Activated CD4-positive, alpha-beta T cell treated with anti-CD3 and anti-CD28 coated beads, Interleukin-2, amount 50 U/mL, for 4 hours (primary cell): Measurements from ENCODE around the gene EXD3.
"Not testable (repeated sequence)": the region's sequence is repeated elsewhere in the genome, so short reads cannot be mapped to it uniquely, and the experiment has no call there.

Source experiments
- DNase-seq, 2 experiments: peaks; one replicate each; pipeline ENCODE4 v3.0.0-alpha.2; 2020

EXD3 gene

DNA sequence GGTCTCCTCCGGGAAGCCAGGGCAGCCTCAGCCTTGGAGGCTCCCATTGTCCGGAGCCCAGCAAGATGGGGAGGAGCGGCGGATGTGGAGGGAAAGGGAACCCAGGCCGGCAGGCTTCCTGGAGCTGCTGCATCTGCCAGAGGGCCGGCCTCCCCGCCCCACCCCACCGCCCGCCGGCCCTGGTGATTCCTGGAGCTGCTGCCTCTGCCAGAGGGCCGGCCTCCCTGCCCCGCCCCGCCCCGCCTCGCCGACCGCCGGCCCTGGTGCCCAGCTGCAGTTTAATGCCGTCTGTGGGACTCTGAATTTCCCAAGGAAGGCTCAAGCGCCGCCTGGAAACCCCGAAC is 31.6 kb downstream of the EXD3 start:
- DNase-seq, result no peak

DNA sequence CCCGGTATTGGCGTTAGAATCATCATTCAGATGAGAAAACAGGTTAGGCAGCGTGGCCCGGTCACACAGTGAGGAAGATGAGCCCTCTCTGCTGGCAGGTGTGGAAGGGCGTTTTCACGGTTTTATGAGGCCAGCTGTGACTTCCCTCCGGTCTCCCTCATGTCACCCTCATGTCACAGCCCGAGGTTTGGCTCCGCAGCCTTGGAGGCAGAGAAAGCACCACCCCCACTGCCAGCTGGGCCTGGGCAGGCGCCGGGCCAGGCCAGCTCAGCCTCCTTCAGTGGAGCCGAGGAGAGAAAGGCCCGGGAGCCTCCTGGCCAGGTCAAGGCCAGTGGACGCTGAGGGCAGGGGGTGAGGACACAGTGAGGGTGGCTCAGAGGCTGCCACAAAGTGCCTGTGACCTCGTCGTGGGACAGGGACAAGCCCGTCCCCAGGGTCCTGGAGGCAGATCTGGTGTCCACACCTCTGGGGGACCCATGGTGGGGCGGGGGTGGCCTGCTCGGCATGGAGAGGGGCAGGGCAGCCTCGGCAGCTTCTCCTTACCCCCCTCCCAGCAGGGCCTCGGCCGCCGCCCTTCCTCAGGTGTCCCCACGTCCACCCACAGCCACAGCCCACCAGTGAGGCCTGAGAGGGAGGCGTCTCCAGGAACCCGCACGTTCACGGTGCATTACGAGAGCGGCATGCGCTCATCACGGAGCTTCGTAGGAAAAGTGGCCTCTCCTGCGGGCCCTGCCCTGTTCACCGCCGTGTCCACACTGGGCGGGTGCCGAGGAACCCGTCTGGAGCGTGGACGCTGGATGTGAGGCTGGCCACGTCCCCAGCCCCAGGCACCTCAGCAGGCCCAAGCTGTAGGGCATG is 32.2 kb downstream of the EXD3 start:
- no peak for DNase-seq

DNA sequence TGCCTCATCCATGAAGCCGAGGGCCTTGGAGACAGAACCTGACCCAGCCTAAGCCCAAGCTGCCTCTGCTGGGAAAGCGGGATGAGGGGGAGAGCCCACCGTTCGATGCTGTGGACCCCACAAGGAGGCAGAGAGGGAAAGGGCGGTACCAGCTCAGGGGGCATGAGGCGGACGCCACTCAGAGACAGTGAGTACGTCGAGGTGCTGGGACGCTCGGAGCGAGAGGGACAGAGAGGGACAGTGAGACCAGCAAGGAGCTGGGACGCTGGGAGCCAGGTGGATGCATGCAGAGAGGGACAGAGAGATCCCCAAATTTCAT is 33.6 kb downstream of the EXD3 start:
- no peak for DNase-seq

DNA sequence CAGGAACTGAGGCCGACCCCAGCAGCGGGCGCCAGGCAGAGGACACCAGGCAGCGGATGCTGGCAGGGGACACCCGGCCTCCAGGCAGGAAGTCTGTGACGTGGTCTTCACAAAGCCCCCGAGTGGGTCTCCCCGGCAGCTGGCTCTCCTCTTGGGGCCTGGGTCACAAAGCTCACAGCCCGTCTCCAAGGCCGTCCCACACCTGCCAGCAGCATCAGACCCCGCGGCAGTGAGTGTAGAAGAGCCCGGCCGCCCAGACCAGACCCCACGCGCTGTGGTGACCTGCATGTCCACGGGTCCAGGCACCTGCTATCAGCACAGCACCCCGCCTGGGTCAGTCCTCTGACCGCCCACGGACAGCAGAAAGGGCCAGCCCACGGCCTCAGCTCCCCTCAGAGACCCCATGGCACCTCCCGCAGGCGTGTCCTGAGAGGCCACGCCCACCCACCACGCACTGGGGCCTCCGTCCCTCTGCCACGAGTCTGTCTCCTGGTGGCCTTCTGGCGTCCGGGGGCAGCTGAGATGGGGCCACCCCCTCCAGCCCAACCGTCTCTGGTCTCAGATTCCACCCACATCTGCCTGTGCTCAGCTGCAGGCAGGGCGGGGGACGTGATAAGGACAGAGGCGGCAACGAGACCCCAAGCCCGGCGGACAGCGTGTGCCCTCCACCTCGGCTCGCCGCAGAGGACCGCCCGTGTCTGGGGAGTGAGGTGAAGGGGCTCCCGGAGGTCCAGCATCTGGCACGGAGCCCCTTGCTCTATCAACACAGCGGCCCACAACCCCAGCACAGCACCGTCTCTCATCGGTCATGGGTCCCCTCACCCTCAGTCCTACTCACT is 34.2 kb downstream of the EXD3 start:
- no peak for DNase-seq

DNA sequence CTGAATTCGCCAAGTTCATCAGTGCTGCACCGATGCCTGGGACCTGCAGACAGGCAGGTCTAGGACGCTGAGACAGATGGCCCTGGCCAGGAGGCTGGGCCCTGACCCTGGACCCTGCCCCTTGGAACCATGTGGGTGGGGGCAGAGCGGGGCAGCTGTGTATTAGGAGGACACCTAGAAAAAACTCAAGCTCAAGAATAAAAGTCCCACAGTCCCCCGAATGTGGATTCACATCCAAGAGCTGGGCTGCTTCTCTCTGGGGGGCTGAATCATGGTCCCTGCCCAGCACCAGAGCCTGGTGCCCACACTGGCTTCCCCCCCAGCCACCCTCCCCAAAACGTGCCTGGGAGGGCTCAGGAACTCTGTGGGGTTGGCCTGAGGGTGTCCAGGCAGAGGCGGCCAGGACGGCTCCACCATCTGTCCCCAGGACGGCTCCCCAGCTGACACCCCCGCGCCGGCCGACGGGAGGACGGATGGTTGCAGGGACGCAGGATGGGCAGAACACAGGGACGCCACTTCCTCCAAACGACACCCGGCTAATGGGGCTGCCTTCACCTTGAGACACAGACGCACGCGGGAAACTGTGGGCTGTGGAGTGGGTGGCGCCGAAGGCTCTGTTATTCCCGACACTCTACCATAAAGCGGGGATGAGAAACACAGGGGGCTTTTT is 34.9 kb downstream of the EXD3 start:
- no peak for DNase-seq

DNA sequence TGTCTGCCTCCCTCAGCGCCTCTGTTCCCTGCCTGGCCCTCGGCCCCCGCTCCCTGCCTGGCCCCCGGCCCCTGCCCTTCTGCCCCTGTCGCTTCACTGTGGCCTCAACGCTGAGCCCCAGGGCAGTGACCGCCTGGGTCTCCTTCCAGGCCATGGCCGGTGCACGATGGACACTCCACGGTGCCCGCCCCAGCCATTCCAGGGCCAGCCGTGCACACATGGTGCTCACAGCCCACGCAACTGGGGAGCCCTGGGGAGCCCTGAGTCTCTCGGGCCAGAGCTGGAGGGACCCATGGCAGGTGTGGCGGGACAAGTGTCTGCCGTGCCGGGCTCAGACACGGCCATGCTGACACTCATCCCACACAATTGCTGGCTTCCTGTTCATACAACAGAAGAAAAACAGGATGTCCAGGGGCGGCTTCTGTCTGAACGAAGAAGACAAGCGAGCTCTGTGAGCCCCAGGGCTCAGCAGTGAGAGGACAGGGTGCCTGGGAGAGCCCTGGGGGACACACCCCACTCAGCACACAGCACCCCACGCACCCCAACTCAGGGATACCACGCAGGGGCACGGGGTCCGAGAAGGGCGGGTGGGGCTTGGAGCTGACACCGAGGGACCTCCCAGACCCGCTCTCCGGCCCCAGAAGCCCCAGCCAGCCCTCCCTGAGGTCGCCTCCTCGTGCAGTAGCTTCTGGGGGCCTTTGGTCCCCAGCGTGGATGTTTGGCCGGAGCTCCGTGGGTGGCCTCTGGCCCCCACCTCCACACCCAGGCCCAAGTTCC is 35.7 kb downstream of the EXD3 start:
- peak in 1 of 2 experiments; percentile 7 for DNase-seq

DNA sequence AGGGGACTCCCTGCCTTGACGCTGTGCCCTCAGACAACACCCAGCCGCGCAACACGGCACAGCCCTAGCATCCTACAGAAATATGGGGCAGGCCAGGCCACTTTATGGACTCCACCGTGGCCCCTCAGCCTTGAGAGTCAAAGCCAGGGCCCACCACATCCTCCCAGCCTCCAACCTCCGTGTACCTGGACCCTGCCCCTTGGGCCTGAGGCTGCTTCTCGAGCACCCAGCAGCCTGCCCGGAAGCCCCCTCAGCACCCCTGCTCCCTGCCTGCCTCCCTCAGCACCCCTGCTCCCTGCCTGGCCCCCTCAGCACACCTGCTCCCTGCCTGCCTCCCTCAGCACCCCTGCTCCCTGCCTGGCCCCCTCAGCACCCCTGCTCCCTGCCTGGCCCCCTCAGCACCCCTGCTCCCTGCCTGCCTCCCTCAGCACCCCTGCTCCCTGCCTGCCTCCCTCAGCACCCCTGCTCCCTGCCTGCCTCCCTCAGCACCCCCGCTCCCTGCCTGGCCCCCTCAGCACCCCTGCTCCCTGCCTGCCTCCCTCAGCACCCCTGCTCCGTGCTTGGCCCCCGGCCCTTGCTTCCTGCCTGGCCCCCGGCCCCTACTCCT is 36.4 kb downstream of the EXD3 start:
- DNase-seq, result not testable (repeated sequence)

DNA sequence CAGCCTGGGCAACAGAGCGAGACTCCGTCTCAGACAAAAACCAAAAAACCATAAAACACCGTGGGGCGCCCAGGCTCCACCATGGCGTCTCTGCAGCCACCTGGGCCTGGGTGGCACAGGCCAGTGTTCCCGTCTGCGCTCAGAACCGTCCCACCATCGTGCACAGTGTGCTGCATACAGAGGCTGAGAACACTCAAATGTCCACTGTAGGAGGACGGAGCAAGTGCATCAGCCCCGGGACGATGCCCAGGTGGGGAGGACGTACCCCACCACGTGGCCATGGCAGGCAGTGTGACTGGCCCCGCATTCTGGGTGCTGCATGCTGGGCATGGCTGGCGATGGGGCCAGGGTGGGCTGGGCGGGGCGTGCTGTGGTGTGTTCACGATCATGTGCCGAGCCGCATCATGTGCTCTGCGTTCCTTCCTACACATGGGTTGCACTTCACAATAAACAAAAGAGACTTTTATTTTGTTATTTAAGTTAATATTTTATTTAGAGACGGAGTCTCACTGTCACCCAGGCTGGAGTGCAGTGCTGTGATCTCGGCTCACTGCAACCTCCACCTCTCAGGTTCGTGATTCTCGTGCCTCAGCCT is 37.8 kb downstream of the EXD3 start:
- DNase-seq, result no peak

DNA sequence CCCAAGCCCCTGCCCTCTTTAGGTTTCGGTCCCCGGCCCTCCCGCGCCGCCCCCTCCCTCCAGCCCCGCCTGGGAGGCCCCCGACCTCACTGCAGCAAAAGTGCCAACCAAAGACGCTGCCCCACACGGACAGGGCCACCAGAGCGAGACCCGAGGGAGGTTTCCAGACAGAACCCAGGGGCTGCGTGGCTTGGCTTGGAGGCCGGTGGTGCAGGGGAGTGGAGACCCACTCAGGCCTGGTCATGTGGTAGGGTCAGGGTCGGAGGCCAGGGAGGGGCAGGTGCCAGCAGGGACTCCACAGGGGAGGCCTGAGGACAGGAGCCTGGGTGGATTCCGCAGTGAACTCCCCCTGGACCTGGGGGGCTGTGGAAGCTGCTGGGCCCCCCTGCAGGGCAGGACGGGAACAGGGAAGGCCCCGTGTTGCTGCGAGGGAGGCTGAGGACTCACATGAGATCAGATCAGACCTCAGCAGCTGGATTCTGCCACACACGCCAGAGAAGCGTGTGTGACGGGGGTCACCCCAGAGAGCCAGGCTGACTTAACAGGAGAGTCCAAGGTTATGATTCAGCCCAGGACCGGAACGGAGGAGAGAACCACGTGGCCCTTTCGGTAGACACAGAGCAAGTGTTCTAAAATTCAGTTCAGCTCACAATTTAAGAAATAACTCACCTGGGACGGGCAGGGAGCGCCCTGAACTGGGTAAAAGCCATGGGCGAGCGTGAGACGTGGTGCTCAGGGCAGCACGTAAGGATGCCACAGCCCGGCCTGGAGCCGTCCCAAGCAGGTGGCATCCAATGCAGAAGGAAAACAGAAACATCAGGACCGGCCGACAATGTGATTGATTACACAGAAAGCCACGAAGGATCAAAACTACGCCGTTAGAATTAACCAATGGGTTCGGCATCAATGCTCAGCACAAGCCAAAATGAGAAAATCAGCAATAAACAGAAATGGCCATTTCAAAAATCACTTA is 38.9 kb downstream of the EXD3 start:
- no peak for DNase-seq

DNA sequence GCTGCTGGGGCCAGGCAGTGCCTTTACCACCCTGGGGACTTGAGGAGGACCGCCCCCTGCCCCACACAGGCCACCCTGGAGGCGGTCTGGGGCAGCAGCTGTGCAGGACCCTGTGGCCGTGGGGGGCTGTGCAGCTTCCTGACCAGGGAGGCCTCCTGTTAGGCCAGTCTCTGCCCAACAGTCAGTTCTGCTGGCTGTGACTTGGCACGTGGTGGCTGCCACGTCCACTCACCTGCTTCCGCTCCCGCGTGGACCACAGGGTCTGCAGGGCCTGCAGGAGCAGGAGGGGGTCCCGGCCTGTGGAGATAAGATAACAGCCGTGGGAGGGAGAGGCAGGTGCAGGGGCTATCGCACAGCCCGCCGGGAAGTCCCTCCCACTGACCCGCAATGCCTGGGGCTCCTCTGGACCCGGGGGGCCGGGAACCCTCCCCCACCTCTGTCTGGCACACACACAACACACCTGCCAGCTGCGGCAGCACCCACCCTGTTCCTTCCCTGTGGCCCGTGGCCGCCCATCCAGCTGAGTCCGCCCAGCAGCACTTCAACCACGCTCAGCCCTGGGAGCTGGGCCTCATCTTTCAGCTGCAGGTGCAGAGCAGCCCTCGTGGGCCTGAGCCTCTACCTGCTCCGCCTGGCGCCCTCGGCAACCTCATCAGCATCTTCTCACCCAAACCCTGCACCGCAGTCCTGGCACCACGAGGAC is 39.7 kb downstream of the EXD3 start:
- no peak for DNase-seq

DNA sequence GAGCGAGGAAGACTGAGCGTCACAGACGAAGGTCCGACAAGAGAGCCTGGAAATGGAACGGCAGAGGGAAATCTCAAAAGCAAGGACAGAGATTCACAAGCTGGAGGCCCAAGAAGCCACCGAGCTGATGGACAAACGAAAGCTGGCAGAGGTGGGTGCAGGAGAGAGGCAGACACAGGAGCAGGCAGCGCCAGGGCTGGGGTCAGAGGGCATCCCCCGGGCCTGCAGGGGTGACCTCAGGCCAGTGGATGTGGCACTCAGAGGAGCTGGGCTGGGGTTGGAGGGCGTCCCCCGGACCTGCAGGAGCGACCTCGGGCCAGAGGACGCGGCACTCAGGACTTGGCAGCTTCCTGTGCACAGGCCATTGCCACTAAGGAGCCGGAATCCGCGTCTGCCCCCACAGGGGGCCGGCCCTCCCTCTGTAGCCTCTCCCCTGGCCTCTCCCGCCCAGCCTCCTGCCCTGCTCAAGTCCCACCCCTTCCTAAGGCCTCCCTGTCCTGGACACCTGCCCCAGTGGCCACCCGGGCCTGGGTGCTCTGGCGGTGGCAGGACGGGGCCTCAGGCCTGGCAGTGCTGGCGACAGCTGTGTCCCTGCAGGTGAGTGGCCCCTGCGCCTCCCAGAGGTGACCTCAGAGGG is 40.4 kb downstream of the EXD3 start:
- DNase-seq, result no peak

DNA sequence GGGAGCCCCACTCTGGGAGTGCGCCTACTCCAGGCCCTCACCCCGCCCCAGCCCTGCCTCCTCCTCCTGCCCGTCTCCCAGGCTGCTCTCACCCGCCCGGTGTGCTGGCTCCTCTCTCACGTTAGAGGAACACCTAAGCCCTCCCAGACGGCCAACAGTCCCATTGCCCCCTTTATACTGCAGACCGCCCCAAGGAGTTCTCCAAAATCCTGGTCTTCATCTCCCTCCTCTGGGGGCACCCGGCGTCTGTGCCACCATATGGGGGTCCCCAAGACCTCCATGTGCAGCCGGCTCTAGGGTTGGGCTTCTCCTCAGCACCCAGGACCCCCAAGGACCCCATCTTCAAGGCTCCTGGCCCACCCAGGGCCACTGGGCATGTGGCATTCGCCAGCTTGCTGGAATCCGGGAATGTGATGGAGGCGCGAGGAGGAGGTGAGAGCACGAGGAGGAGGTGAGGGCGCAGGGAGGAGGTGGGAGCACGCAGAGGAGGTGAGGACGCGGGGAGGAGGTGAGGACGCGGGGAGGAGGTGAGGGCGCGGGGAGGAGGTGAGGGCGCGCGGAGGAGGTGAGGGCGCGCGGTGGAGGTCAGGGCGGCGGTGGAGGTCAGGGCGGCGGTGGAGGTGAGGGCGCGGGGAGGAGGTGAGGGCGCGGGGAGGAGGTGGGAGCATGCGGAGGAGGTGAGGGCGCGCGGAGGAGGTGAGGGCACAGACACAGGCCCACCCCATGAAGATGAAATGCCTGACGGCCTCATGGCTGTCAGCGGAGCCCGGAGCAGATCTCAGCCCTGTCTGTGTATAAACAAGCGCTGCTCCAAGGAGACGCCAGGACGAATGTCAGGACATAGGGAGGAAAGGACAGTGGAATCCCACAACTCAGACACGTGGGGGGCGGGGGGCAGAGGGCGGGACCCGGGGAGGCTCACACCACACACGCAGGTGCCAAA is 41.2 kb downstream of the EXD3 start:
- no peak for DNase-seq

DNA sequence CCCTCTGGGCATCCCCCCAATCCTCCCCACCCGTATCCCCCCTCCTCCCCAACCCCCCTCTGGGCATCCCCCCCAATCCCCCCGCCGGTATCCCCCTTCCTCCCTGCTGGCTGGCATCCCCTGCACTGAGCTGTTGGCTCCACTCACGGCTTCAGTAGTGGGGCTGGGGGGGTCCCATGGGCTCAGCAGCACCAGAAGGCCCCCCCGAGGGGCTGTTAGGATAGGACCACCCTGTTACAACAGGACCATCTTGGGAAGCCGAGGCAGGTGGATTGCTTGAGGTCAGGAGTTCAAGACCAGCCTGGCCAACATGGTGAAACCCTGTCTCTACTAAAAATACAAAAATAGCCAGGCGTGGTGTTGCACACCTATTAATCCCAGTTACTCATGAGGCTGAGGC is 42.4 kb downstream of the EXD3 start:
- DNase-seq, result no peak

DNA sequence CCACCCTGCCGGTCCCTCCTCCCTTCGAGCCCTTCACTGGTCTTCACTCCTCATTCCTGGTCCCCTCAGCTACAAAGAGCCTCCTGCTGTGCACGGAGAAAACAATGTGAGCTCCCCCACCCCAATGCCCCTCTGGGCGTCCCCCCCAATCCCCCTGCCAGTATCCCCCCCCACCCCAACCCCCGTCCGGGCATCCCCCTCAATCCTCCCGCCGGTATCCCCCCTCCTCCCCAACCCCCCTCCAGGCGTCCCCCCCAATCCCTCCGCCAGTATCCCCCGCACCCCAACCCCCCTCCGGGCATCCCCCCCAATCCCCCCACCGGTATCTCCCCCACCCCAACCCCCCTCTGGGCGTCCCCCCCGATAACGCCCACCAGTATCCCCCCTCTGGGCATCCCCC is 42.8 kb downstream of the EXD3 start:
- DNase-seq, result no peak

DNA sequence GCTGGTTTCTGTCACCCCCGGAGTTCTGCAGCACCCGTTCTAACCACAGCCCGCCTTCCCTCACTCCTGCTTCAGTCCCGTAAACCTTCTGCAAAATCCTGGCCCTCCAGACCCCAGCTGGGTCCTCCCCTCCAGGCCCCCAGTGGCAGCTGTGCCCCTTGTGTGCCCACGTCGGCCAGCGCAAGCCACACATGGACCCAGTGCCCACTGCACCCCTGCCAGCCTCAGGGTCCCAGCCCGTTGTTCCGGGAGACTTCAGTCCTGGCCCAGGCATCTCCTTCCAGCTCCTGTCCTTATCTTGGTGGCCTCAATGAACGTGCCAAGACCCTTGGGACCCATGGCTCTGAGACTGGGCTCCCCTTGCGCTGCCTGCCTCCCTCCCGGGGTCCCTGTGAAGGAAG is 43.2 kb downstream of the EXD3 start:
- no peak for DNase-seq

DNA sequence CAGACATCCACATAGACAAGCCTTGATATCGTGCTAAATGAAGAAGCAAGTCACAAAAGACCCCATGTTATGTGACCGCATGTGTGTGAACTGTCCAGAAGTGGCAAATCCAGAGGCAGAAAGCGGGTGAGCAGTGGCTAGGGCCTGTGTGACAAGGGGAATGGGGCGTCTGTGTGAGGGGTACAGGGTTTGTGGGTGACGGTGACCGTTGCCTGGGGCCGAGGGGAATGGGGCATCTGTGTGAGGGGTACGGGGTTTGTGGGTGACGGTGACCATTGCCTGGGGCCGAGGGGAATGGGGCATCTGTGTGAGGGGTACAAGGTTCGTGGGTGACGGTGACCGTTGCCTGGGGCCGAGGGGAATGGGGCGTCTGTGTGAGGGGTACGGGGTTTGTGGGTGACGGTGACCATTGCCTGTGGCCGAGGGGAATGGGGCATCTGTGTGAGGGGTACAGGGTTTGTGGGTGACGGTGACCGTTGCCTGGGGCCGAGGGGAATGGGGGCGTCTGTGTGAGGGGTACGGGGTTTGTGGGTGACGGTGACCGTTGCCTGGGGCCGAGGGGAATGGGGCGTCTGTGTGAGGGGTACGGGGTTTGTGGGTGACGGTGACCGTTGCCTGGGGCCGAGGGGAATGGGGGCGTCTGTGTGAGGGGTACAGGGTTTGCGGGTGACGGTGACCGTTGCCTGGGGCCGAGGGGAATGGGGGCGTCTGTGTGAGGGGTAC is 44.1 kb downstream of the EXD3 start:
- DNase-seq, result not testable (repeated sequence)

DNA sequence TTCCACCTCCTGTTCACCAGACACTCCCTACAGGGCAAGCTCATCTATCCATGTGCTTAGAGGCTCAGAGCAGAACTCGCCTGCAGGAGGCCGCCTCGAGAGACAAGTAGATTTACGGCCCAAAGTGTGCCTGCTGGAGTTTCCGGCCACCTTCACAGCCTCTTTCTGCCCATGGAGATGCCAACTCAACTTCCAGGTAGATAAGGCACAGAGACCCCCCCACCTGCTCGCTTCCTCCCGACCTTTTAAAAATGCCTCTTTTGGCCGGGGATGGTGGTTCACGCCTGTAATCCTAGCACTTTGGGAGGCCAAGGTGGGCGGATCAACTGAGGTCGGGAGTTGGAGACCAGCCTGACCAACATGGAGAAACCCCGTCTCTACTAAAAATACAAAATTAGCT is 46.6 kb downstream of the EXD3 start:
- no peak for DNase-seq
